ENCODE data around the gene SCRN2.
A peak's percentile ranks its signal among the peaks of the same experiment; 100 is the strongest.

SCRN2 gene

DNA sequence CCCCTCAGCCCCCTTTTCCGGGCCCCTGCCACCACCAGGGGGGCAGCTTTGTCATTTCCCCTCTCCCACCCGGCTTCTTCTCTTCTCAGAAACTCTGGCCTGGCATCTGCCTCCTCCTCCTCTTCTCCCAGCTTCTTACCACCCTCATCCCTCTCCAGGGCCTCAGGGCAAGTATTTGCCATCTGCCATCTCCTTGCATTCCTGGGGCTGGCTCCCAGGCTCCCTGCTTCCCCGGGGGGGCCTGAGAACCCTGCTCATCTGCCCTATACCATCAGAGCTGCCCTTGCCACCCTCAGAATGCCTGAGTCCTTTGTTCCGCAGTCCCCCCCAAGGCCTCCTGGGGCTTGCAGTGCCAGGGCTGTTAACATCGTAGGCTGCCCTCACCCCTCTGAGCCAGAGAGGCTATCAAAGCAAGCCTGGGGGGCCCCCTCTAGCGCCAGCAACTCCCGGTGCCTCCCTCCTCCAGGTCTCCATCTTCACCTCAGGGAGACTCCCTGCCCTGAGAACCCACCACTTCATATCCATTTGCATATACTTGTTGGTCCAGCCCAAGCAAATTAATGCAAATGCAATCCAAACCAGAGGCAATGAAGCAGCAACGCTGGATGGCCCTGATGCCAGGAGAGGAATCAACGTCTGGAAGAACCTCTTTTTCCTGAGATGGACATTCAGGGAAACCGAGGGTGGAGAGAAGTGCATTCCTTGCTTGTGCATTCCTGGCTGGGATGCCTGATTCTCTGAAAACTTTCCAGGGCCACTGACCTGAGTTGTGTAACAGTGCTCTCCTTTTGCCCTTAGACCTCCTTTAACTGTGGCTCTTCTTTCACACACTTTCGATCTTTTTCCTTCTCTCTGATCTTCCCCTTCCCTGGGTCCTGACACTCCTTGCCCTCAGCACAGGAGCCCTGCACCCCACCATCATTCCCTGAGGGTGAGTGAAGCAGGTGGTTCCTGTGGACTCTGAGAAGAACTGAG, 34.2 kb upstream of the SCRN2 start:
- Mint-ChIP-seq H3K36me3 (ENCODE audit: low read depth) (no peaks in the 10 kb centered on the region), H3K27me3 (peaks cover 48% of the 10 kb centered on the region), H3K27ac (no peak overlapping the region), H3K4me3 (no peak overlapping the region), H3K4me1 (peaks cover 6% of the 10 kb centered on the region), H3K9me3 (no peaks in the 10 kb centered on the region)
- DNase-seq (no peak), ATAC-seq (no peak)

DNA sequence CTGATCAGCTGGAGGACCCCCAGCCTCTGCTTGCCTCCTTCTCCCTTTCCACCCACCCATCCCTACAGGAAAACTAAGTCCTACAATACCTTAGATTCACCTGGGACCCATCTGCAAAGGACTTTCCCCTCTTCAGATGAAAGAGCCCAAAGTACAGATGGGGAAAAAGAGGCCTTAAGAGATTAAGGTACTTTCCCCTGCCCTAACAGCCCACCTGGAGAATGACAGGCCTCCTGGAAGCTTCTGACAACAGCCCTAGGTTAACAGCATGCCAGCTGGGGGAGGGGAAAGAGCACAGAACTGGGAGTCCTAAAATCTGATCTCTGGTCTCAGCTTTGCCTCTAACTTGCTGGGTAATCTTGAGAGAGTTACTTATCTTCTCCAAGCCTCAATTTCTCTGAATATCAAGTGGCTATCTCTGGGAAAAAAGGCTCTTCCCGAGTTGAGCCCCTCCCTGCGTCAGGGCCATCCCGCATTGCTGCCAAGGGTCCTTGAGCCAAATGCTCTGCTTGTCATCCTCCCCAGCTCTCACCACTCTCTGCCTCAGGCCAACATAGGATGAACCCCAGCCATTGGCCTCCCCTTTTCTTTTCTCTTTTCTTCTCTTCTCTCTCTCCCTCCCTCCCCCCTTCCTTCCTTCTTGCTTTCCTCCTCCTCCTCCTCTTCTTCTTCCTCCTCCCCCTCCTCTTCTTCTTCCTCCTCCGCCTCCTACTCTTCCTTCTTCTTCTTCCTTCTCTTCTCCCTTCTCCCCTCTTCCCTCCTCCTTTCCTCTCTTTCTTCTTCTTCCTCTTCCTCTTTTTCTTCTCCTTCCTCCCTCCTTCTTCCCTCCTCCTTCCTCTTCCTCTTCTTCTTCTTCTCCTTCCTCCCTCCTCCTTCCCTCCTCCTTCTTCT, 32.4 kb upstream of the SCRN2 start:
- peaks cover 54% of the 10 kb centered on the region for H3K27me3 Mint-ChIP-seq
- H3K36me3 Mint-ChIP-seq (ENCODE audit: low read depth): no peaks in the 10 kb centered on the region
- no peak overlapping the region for H3K27ac Mint-ChIP-seq
- H3K4me3 Mint-ChIP-seq: no peak overlapping the region
- no peaks in the 10 kb centered on the region for H3K4me1 Mint-ChIP-seq
- no peaks in the 10 kb centered on the region for H3K9me3 Mint-ChIP-seq
- DNase-seq (no peak), ATAC-seq (no peak)

GRCh38 chr17:47872651-47873161, 31.6 kb upstream of the SCRN2 start:
- no peaks in the 10 kb centered on the region for H3K9me3 Mint-ChIP-seq
- ATAC-seq: no peak
- H3K27ac Mint-ChIP-seq: no peak overlapping the region
- no peaks in the 10 kb centered on the region for H3K4me1 Mint-ChIP-seq
- H3K27me3 Mint-ChIP-seq: peaks cover 55% of the 10 kb centered on the region
- no peak for DNase-seq
- H3K4me3 Mint-ChIP-seq: no peak overlapping the region
- H3K36me3 Mint-ChIP-seq (ENCODE audit: low read depth): no peaks in the 10 kb centered on the region

GRCh38 chr17:47872019-47872650, 31.1 kb upstream of the SCRN2 start:
- H3K36me3 Mint-ChIP-seq (ENCODE audit: low read depth): no peaks in the 10 kb centered on the region
- H3K4me1 Mint-ChIP-seq: no peaks in the 10 kb centered on the region
- H3K27me3 Mint-ChIP-seq: peaks cover 58% of the 10 kb centered on the region
- H3K4me3 Mint-ChIP-seq: no peak overlapping the region
- DNase-seq: no peak
- no peak overlapping the region for H3K27ac Mint-ChIP-seq
- ATAC-seq: no peak
- no peaks in the 10 kb centered on the region for H3K9me3 Mint-ChIP-seq

- Mint-ChIP-seq H3K36me3 (ENCODE audit: low read depth) (no peaks in the 10 kb centered on the region), H3K27me3 (peaks cover 58% of the 10 kb centered on the region), H3K4me3 (no peak overlapping the region), H3K9me3 (no peaks in the 10 kb centered on the region), H3K27ac (no peak overlapping the region), H3K4me1 (no peaks in the 10 kb centered on the region)
- DNase-seq: no peak
- ATAC-seq: no peak
Observed at GRCh38 chr17:47871048-47871447, 30.0 kb upstream of the SCRN2 start.

GRCh38 chr17:47870056-47870455, 29.0 kb upstream of the SCRN2 start:
- DNase-seq (no peak), ATAC-seq (no peak)
- H3K27me3 Mint-ChIP-seq: peaks cover 55% of the 10 kb centered on the region
- no peaks in the 10 kb centered on the region for H3K36me3 Mint-ChIP-seq (ENCODE audit: low read depth)
- H3K4me3 Mint-ChIP-seq: no peak overlapping the region
- H3K27ac Mint-ChIP-seq: no peak overlapping the region
- H3K9me3 Mint-ChIP-seq: no peaks in the 10 kb centered on the region
- peaks cover 3% of the 10 kb centered on the region for H3K4me1 Mint-ChIP-seq

GRCh38 chr17:47869114-47869513, 28.0 kb upstream of the SCRN2 start:
- DNase-seq: no peak
- Mint-ChIP-seq H3K27ac (no peak overlapping the region), H3K27me3 (peaks cover 50% of the 10 kb centered on the region)

DNA sequence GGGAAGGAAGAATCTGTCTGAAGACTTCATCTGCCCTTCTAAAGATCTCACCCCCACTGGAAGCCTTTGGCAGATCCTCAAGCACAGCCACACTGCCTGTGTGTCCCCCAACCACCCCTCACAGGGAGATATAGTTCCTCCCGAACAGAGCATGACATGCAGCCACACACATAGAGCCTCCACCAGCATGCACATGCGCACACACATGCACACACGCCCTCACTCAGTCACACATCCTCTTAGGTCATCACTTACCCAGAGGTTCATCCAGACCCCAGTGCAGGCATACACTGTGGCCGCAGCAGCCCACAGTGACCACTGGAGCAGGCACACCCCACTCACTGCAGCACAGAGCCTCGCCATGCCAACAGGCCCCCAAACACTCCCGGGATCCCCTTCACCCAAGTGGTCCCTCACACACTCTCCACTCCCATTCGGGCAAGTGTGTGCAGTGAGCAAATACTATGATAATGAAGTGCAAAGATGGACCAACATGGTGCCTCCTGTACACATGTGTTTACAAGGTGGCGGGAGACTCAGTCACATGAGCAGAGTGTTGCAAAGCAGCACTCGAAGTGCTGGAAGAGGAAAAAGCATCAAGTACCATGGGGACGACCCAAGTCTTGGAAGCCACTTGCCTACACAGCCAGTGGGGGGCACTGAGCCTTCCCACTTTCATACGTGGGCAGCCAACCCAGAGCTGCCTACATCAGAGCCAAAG, 26.9 kb upstream of the SCRN2 start:
- no peak overlapping the region for H3K4me3 Mint-ChIP-seq
- no peak for ATAC-seq
- no peak for DNase-seq
- H3K36me3 Mint-ChIP-seq (ENCODE audit: low read depth): no peaks in the 10 kb centered on the region
- peaks cover 9% of the 10 kb centered on the region for H3K4me1 Mint-ChIP-seq
- no peaks in the 10 kb centered on the region for H3K9me3 Mint-ChIP-seq
- H3K27me3 Mint-ChIP-seq: peaks cover 42% of the 10 kb centered on the region
- no peak overlapping the region for H3K27ac Mint-ChIP-seq

More at GRCh38 chr17:47869114-47869513, 28.0 kb upstream of the SCRN2 start:
- H3K36me3 Mint-ChIP-seq (ENCODE audit: low read depth): no peaks in the 10 kb centered on the region
- ATAC-seq: no peak
- H3K9me3 Mint-ChIP-seq: no peaks in the 10 kb centered on the region
- no peak overlapping the region for H3K4me3 Mint-ChIP-seq
- H3K4me1 Mint-ChIP-seq: peaks cover 6% of the 10 kb centered on the region

- Mint-ChIP-seq H3K36me3 (ENCODE audit: low read depth) (no peaks in the 10 kb centered on the region), H3K27me3 (peaks cover 36% of the 10 kb centered on the region), H3K9me3 (no peaks in the 10 kb centered on the region), H3K4me1 (peaks cover 15% of the 10 kb centered on the region), H3K27ac (no peak overlapping the region), H3K4me3 (no peak overlapping the region)
- ATAC-seq (no peak), DNase-seq (no peak)
Observed at GRCh38 chr17:47866941-47867340, 25.9 kb upstream of the SCRN2 start.

DNA sequence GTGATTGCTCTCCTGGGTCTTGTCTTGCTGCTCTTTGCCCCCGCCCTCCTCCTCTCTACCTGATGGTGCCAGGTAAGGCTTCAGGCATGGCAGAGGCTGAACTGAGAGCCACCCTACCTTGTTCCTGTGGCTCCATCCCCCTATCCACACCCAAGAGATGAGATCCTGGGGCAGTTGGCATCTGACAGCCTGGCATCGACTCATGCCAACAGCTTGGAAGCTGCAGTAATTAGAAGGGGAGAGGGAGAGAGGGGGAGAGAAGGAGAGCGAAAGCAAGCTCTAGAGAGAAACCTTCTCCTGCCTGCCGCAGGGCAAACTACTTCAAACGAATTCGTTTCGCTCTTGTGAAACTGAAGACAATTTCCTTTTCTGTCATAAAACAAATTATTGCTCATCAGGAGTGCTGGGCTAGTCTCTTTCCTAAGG, 23.7 kb upstream of the SCRN2 start:
- Mint-ChIP-seq H3K4me1 (peaks cover 15% of the 10 kb centered on the region), H3K36me3 (ENCODE audit: low read depth) (no peaks in the 10 kb centered on the region), H3K9me3 (no peaks in the 10 kb centered on the region), H3K27ac (no peak overlapping the region), H3K4me3 (no peak overlapping the region), H3K27me3 (peaks cover 16% of the 10 kb centered on the region)
- DNase-seq (no peak), ATAC-seq (no peak)

DNA sequence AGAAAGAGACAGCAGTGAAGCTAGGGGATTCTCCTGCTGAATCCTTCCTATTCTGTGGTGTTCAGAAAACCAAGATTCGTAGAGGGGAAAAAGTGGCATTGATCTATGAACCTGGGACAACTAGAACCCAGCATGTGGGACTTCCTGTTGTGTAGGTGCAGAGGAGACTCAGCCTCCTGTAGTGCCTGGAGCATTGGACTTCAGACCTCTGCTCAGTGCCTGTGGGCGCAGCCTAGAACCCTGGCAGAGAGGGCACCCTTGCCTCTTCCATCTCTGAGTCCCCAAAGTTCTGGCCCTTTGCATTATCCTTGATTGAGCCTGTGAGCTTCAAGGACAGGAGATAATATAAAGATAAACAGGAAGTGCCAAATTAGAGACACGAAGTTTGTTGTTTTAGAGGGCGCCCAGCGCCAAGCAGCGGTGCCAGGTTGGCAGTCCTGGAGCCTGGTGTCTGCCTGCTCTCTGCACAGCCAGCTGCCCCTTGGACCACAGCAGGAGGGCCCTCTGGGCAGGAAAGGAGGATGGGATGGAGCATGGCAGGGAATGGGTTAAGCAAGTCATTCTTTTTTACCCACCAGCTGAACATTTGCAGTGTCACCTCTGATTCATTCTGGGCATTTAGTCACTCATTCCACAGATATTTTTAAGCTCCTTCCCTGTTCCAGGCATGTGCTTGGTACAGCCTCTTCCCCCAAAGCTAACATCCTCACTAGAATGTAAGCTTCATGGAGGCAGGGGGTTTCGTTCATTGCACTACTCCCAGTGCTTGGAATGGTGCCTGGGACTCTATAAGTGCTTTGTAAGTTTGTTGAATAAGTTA, 21.8 kb upstream of the SCRN2 start:
- Mint-ChIP-seq H3K36me3 (ENCODE audit: low read depth) (no peaks in the 10 kb centered on the region), H3K4me1 (peaks cover 15% of the 10 kb centered on the region), H3K9me3 (no peaks in the 10 kb centered on the region), H3K27me3 (peaks cover 13% of the 10 kb centered on the region), H3K27ac (peak overlapping the region; percentile 53), H3K4me3 (no peak overlapping the region)
- no peak for ATAC-seq
- no peak for DNase-seq

DNA sequence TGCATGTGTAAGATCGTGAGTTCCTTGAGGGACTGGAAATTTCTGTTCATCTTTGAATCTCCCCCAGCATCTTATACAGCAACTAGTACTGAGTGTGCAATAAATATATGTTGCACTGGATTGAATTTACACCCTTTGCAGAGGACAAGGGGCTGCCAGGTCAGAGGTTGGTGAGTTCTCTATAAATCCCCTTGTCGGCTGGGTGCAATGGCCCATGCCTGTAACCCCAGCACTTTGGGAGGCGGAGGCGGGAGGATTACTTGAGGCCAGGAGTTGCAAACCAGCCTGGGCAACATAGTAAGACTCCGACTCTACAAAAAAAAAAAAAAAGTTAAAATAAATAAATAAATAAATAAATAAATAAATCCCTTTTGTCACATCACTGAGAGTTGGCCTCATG, 19.3 kb upstream of the SCRN2 start:
- Mint-ChIP-seq H3K36me3 (ENCODE audit: low read depth) (no peaks in the 10 kb centered on the region), H3K27me3 (peaks cover 14% of the 10 kb centered on the region)

More for the DNA sequence above, 19.3 kb upstream of the SCRN2 start:
- Mint-ChIP-seq H3K4me3 (no peak overlapping the region), H3K9me3 (no peaks in the 10 kb centered on the region), H3K27ac (no peak overlapping the region), H3K4me1 (peaks cover 13% of the 10 kb centered on the region)
- DNase-seq (no peak), ATAC-seq (no peak)

Data from activated naive CD8-positive, alpha-beta T cell treated with anti-CD3 and anti-CD28 coated beads, Interleukin-2, amount 50 U/mL, for 24 hours (primary cell).